ENCODE results near the gene TMEM59L. TPM values are rescaled to one million over a fixed set of nuclear protein-coding genes. Genes with fewer than 3 reads are reported as not detected.

The TMEM59L gene
- total RNA-seq, 1 donor from 2014 or later = 34.5 TPM

GRCh38 chr19:18637673-18638630 lies 25.3 kb downstream of the TMEM59L start:
- DNase-seq = no peak

GRCh38 chr19:18639706-18640243 lies 27.1 kb downstream of the TMEM59L start:
- DNase-seq = no peak

GRCh38 chr19:18644196-18645034 lies 31.7 kb downstream of the TMEM59L start:
- no peak for DNase-seq

GRCh38 chr19:18645035-18645511 lies 32.4 kb downstream of the TMEM59L start:
- peak; percentile 55 for DNase-seq

GRCh38 chr19:18646535-18647370 lies 34.1 kb downstream of the TMEM59L start:
- no peak for DNase-seq

- DNase-seq = no peak
Observed at GRCh38 chr19:18647371-18647767, 34.7 kb downstream of the TMEM59L start.

- DNase-seq = no peak
Observed at GRCh38 chr19:18647807-18648206, 35.1 kb downstream of the TMEM59L start.

- DNase-seq = no peak
Observed at GRCh38 chr19:18648973-18649315, 36.3 kb downstream of the TMEM59L start.

- DNase-seq = no peak
Observed at GRCh38 chr19:18649371-18650020, 36.8 kb downstream of the TMEM59L start.

GRCh38 chr19:18650021-18650390 lies 37.3 kb downstream of the TMEM59L start:
- DNase-seq = no peak

GRCh38 chr19:18650468-18651041 lies 37.9 kb downstream of the TMEM59L start:
- no peak for DNase-seq

- no peak for DNase-seq
Observed at GRCh38 chr19:18651300-18651699, 38.6 kb downstream of the TMEM59L start.

GRCh38 chr19:18651733-18652132 lies 39.1 kb downstream of the TMEM59L start:
- no peak for DNase-seq

- no peak for DNase-seq
Observed at GRCh38 chr19:18653853-18654252, 41.2 kb downstream of the TMEM59L start.

GRCh38 chr19:18654469-18654868 lies 41.8 kb downstream of the TMEM59L start:
- DNase-seq = no peak

GRCh38 chr19:18655173-18655844 lies 42.6 kb downstream of the TMEM59L start:
- DNase-seq = no peak

- DNase-seq = no peak
Observed at GRCh38 chr19:18656337-18657086, 43.8 kb downstream of the TMEM59L start.

GRCh38 chr19:18657590-18658365 lies 45.1 kb downstream of the TMEM59L start:
- DNase-seq = peak; percentile 58

GRCh38 chr19:18658366-18658855 lies 45.7 kb downstream of the TMEM59L start:
- DNase-seq = no peak
